B cell (primary cell): ENCODE measurements around the gene PCDH9. TPM values are rescaled to one million over a fixed set of nuclear protein-coding genes. Genes with fewer than 3 reads are reported as not detected.

ENCODE experiments used
- ATAC-seq: fragments of 200-7000 bp; cut with Tn5 transposase; one replicate; pipeline ENCODE4 v1.10.0; 2021; ENCODE audit warnings: low read depth, mild to moderate bottlenecking, moderate number of reproducible peaks, moderate library complexity
- CTCF ChIA-PET: fragments of 350-600 bp; sonication (Branson Sonifier 250); formaldehyde crosslinking; loops from one replicate; lab custom pipeline; 2021; ENCODE audit warnings: antibody characterized with exemption, inconsistent platforms; lab: Charles Lee
- POLR2A ChIA-PET: fragments of 350-600 bp; sonication (Branson Sonifier 250); formaldehyde crosslinking; loops from one replicate; lab custom pipeline; 2021; ENCODE audit warnings: antibody characterized with exemption; lab: Charles Lee
- DNase-seq: peaks from one replicate; pipeline ENCODE4 v3.0.0; 2013
- H2AFZ ChIP-seq: 2 replicates; pipeline ENCODE4 v1.6.1; 2012; ENCODE audit warnings: mild to moderate bottlenecking, low read depth, low read length; ENCODE audit not compliant: insufficient read depth, poor library complexity, severe bottlenecking
- H3K27ac ChIP-seq, 2 donors: 1 replicate in 1 of 2; 2 replicates in 1 of 2; pipeline ENCODE4 v1.5.1; 2012 to 2013; ENCODE audit warnings: low read length in 2 of 2, mild to moderate bottlenecking in 2 of 2, moderate library complexity in 1 of 2
- H3K27me3 ChIP-seq, 4 experiments: fragments of 200-600 bp in 1 of 4; sonication (generic) in 1 of 4; replicated peaks in 1 of 4; 1 replicate in 2 of 4; 2 replicates in 2 of 4; pipeline versions ENCODE4 v1.6.1 to v1.7.0; 2013 to 2016; ENCODE audit warnings: low read length in 3 of 4, mild to moderate bottlenecking in 2 of 4, mixed read lengths in 1 of 4, moderate library complexity in 1 of 4; ENCODE audit not compliant: insufficient read depth in 4 of 4, control insufficient read depth in 3 of 4; ENCODE audit errors: control extremely low read depth in 1 of 4
- H3K36me3 ChIP-seq, 2 experiments: replicated peaks in 1 of 2; 1 replicate in 1 of 2; 2 replicates in 1 of 2; pipeline versions ENCODE4 v1.6.1 to v1.7.1; 2013; ENCODE audit warnings: low read length in 1 of 2; ENCODE audit not compliant: insufficient read depth in 2 of 2, control insufficient read depth in 1 of 2; ENCODE audit errors: control extremely low read depth in 1 of 2, extremely low read depth in 1 of 2
- H3K4me1 ChIP-seq, 2 donors: fragments of 200-600 bp in 1 of 2; sonication (generic) in 1 of 2; 1 replicate in 1 of 2; 2 replicates in 1 of 2; pipeline versions ENCODE4 v1.5.1 to v1.6.1; 2013 to 2017; ENCODE audit warnings: low read length in 2 of 2; ENCODE audit not compliant: control insufficient read depth in 2 of 2, insufficient read depth in 2 of 2
- H3K4me2 ChIP-seq: replicated peaks from 2 replicates; pipeline ENCODE3; 2012; ENCODE audit warnings: mild to moderate bottlenecking, low read depth, low read length; ENCODE audit not compliant: poor library complexity, severe bottlenecking
- H3K4me3 ChIP-seq, 5 experiments: fragments of 200-600 bp in 1 of 5; sonication (generic) in 1 of 5; 1 replicate in 3 of 5; 2 replicates in 2 of 5; pipeline versions ENCODE4 v1.5.1 to v1.7.0; 2011 to 2016; ENCODE audit warnings: low read length in 4 of 5, mild to moderate bottlenecking in 4 of 5, low read depth in 2 of 5, control low read depth in 1 of 5, moderate library complexity in 1 of 5; ENCODE audit not compliant: insufficient read depth in 1 of 5; ENCODE audit errors: control extremely low read depth in 1 of 5, extremely low read depth in 1 of 5
- H3K79me2 ChIP-seq: fragments of 200-600 bp; sonication (generic); one replicate; pipeline ENCODE4 v1.6.0; 2016; ENCODE audit warnings: low read length; ENCODE audit not compliant: control insufficient read depth, insufficient read depth
- H3K9ac ChIP-seq: fragments of 200-600 bp; sonication (generic); 2 replicates; pipeline ENCODE4 v1.6.1; 2017; ENCODE audit warnings: mild to moderate bottlenecking, low read length, moderate library complexity
- H3K9me3 ChIP-seq, 3 donors: one replicate each; pipeline versions ENCODE4 v1.6.1 to v1.7.1; 2013; ENCODE audit warnings: low read length in 2 of 3; ENCODE audit not compliant: control insufficient read depth in 2 of 3, insufficient read depth in 1 of 3; ENCODE audit errors: control extremely low read depth in 1 of 3
- H4K20me1 ChIP-seq: 2 replicates; pipeline ENCODE4 v1.6.0; 2012; ENCODE audit warnings: mild to moderate bottlenecking, low read length; ENCODE audit not compliant: insufficient read depth, control insufficient read depth, poor library complexity, severe bottlenecking
- H3K27ac Mint-ChIP-seq: one replicate; pipeline ENCODE4 v1.8.0; 2021; ENCODE audit warnings: mixed read lengths
- H3K27me3 Mint-ChIP-seq: one replicate; pipeline ENCODE4 v1.8.0; 2021; ENCODE audit warnings: mixed read lengths
- H3K4me1 Mint-ChIP-seq: one replicate; pipeline ENCODE4 v1.8.0; 2021; ENCODE audit warnings: mixed read lengths
- H3K4me3 Mint-ChIP-seq: one replicate; pipeline ENCODE4 v1.8.0; 2021; ENCODE audit warnings: mixed read lengths
- H3K9me3 Mint-ChIP-seq: one replicate; pipeline ENCODE4 v1.8.0; 2022; ENCODE audit warnings: mixed read lengths; ENCODE audit not compliant: insufficient read depth
- CTCF ChIP-seq: fragments of 200-600 bp; IDR thresholded peaks from one replicate; pipeline ENCODE4 v1.8.0; 2022; ENCODE audit warnings: antibody characterized with exemption, mild to moderate bottlenecking
- EZH2 ChIP-seq: IDR thresholded peaks from 2 replicates; pipeline ENCODE4 v1.6.1; 2012; ENCODE audit warnings: borderline replicate concordance, low read depth, mild to moderate bottlenecking, moderate library complexity, low read length; ENCODE audit not compliant: insufficient read depth, poor library complexity, severe bottlenecking
- WGBS: methylation state at CpG from one replicate; pipeline ENCODE4 v1.1.5; 2013; ENCODE audit warnings: missing lambda C conversion rate; ENCODE audit not compliant: insufficient coverage; 5-methylcytosine and 5-hydroxymethylcytosine counted together
- intact Hi-C: fragments of 100-400 bp; cut with micrococcal nuclease; formaldehyde crosslinking; loops from one replicate; pipeline ENCODE4 v1.10.0; 2022
- polyA plus RNA-seq: library from polyadenylated mRNA; depleted of rRNA; stranded (reverse); fragments of >200 nt; gene quantifications from 2 replicates; pipeline ENCODE4 v1.2.3, GENCODE V29; 2012
- total RNA-seq, 2 donors: library from RNA; stranded (reverse); fragments of 120-200 nt in 1 of 2; gene quantifications; 1 replicate in 1 of 2; 2 replicates in 1 of 2; pipeline versions ENCODE4 v1.2.3 to v1.2.4, GENCODE V29; 2013 to 2022

Gene PCDH9
- total and polyA plus RNA-seq, 2 donors (not counting 1 experiment from before 2014, with no cell fraction given) = 13.1 to 21.8 TPM

DNA sequence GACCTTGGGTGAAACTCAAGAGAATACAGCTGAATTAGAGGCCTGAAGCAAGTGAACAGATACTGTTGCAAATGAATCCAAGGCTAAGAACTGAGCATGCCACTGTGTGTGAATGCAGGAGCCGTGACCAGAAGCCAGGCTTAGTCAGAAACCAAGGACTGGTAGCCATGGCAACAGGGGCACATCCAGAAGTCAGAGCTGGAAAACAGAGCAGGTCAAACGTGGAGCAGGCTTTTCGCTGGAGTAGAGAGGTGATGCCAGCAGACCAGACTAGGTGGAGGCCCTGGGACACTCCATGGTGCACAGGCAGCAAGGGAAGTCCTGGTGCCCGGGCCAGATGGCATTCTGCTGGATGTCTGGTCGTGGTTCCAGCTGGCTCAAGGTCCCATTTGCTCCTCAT lies 564.1 kb downstream of the PCDH9 start:
- no peak overlapping the region for H2AFZ ChIP-seq
- no peak overlapping the region for H3K4me3 ChIP-seq
- H3K4me2 ChIP-seq = no peak overlapping the region
- Mint-ChIP-seq H3K9me3 (peaks cover 1% of the 10 kb centered on the region), H3K27me3 (no peaks in the 10 kb centered on the region), H3K4me3 (no peak overlapping the region), H3K4me1 (peaks cover 19% of the 10 kb centered on the region), H3K27ac (no peak overlapping the region)
- H3K36me3 ChIP-seq = no peaks in the 10 kb centered on the region
- peaks cover 0 to 2% (median 0%) of the 10 kb centered on the region in 3 donors for H3K9me3 ChIP-seq
- TF ChIP-seq CTCF (no peak), EZH2 (no peak)
- DNase-seq = no peak
- no peaks in the 10 kb centered on the region for H4K20me1 ChIP-seq
- H3K4me1 ChIP-seq = peaks cover 3 to 4% of the 10 kb centered on the region in 2 donors
- no peaks in the 10 kb centered on the region for H3K79me2 ChIP-seq
- H3K27me3 ChIP-seq = no peaks in the 10 kb centered on the region
- POLR2A ChIA-PET = no interaction called here
- no peak for ATAC-seq
- H3K9ac ChIP-seq = no peak overlapping the region
- 89% methylated on average over 4 of the region's 5 CpGs for WGBS
- intact Hi-C loops = no loop called here
- CTCF ChIA-PET = no interaction called here
- H3K27ac ChIP-seq = no peak overlapping the region

GRCh38 chr13:66663711-66664110 lies 566.4 kb downstream of the PCDH9 start:
- no peaks in the 10 kb centered on the region for H3K9me3 Mint-ChIP-seq
- DNase-seq = no peak
- POLR2A ChIA-PET = no interaction called here
- Histone ChIP-seq H2AFZ (no peak overlapping the region), H3K36me3 (no peaks in the 10 kb centered on the region), H3K4me1 (peaks cover 17 to 21% of the 10 kb centered on the region in 2 donors), H3K4me2 (no peak overlapping the region), H3K27me3 (no peaks in the 10 kb centered on the region), H3K4me3 (no peak overlapping the region), H3K9ac (no peak overlapping the region), H3K79me2 (no peaks in the 10 kb centered on the region), H4K20me1 (no peaks in the 10 kb centered on the region), H3K27ac (no peak overlapping the region), H3K9me3 (no peaks in the 10 kb centered on the region)
- ATAC-seq = no peak
- intact Hi-C loops = loop anchor here (5.0 kb wide), 1 partner anchor 569 kb away; the partner anchor contains the start of gene PCDH9
- no peak overlapping the region for H3K27ac Mint-ChIP-seq
- CTCF ChIA-PET = no interaction called here
- H3K4me3 Mint-ChIP-seq = no peak overlapping the region
- H3K4me1 Mint-ChIP-seq = peaks cover 36% of the 10 kb centered on the region
- no peak for TF ChIP-seq EZH2
- no peak for TF ChIP-seq CTCF
- H3K27me3 Mint-ChIP-seq = no peaks in the 10 kb centered on the region
